ENCODE data around the gene SP140. TPM values are rescaled to one million over a fixed set of nuclear protein-coding genes. Genes with fewer than 3 reads are reported as not detected.

Gene SP140
- total and polyA plus RNA-seq, 10 of the 15 experiments (the other 5 are each of a cell fraction or from before 2014, with no cell fraction given), result 61.7 to 164 (median 90.7) TPM

- FAIRE-seq (no peak), DNase-seq (ENCODE audit: low read depth, low spot score) (no peak), ATAC-seq (no peak)
- H3K9me3 ChIP-seq (replicated peaks; ENCODE audit: control insufficient read depth, insufficient read depth, low read length), result no peaks in the 10 kb centered on the region
- no peak overlapping the region for H3K4me2 ChIP-seq (ENCODE audit: control insufficient read depth, insufficient read depth)
- intact Hi-C loops (cut with micrococcal nuclease; ENCODE audit: unreplicated experiment) (no loop called here), in situ Hi-C loops (cut with MboI) (no loop called here)
- CTCF ChIA-PET, result interaction anchor here (1.3 kb wide), 1 partner anchor 255 kb away, joined by 3 read pairs; no protein-coding TSS in a partner anchor
- H3K4me1 ChIP-seq (ENCODE audit: control insufficient read depth, insufficient read depth, low read length), result no peaks in the 10 kb centered on the region
- RAD21 ChIA-PET (ENCODE audit: unreplicated experiment), result no interaction called here
- no peaks in the 10 kb centered on the region for H3K27me3 ChIP-seq (replicated peaks in 1 of 2; ENCODE audit: control insufficient read depth in 2 of 2, insufficient read depth in 2 of 2, low read length in 1 of 2)
- SMC1A ChIA-PET (ENCODE audit: uncharacterized antibody, unreplicated experiment), result no interaction called here
- POLR2A ChIA-PET, result no interaction called here
- no peak overlapping the region for H3K27ac ChIP-seq (ENCODE audit: control insufficient read depth, insufficient read depth)
- no peak overlapping the region for H3K9ac ChIP-seq (ENCODE audit: control insufficient read depth, insufficient read depth, low read length)
- H2AFZ ChIP-seq (ENCODE audit: control insufficient read depth, low read depth, low read length), result no peak overlapping the region
- no peaks in the 10 kb centered on the region for H3K79me2 ChIP-seq (ENCODE audit: control insufficient read depth, insufficient read depth, low read length)
- TF ChIP-seq ZNF622 (IDR thresholded peaks at IDR 0.05), result no peak
- TF ChIP-seq JUNB (IDR thresholded peaks at IDR 0.05), result no peak
- no peak for TF ChIP-seq IKZF1 (conservative IDR thresholded peaks at IDR 0.05)
- no peak for TF ChIP-seq NFYB (IDR thresholded peaks at IDR 0.05; ENCODE audit: insufficient read depth, low read depth, low read length)
- no peak for TF ChIP-seq EP300 (IDR thresholded peaks at IDR 0.05; ENCODE audit: borderline replicate concordance in 1 of 2, control insufficient read depth in 1 of 2, low read depth in 2 of 2, low read length in 2 of 2)
- no peak for TF ChIP-seq ATF7 (IDR thresholded peaks at IDR 0.05; ENCODE audit: low read depth)
- TF ChIP-seq USF1 (IDR thresholded peaks at IDR 0.05; ENCODE audit: borderline replicate concordance, extremely low read length, insufficient read depth, low read depth, low read length), result no peak
- TF ChIP-seq RELB (IDR thresholded peaks at IDR 0.05; ENCODE audit: low read depth), result no peak
- no peak for TF ChIP-seq PRDM15 (CRISPR knock-in tag; IDR thresholded peaks at IDR 0.05)
- no peak for TF ChIP-seq SP1 (IDR thresholded peaks at IDR 0.05; ENCODE audit: low read depth, low read length)
- TF ChIP-seq SREBF2 (IDR thresholded peaks at IDR 0.05; ENCODE audit: low read length), result no peak
- TF ChIP-seq SMC3 (IDR thresholded peaks at IDR 0.05; ENCODE audit: borderline replicate concordance, low read length), result no peak
- no peak for TF ChIP-seq NFIC (IDR thresholded peaks at IDR 0.05; ENCODE audit: low read depth, low read length)
- WGBS (ENCODE audit: insufficient coverage, insufficient replicate concordance, low lambda C conversion rate, missing lambda C conversion rate), result 94% methylated on average over 2 of the region's 2 CpGs
- peaks cover 0 to 6% of the 10 kb centered on the region in 2 experiments; a peak in 3 of 4 replicates for H3K36me3 ChIP-seq (ENCODE audit: control insufficient read depth in 2 of 2, insufficient read depth in 2 of 2, low read length in 1 of 2)
- H4K20me1 ChIP-seq (ENCODE audit: control insufficient read depth, insufficient read depth), result no peaks in the 10 kb centered on the region
- no TSS peak for BruUV-seq (replicated peaks)
- no peak overlapping the region for H3K4me3 ChIP-seq
Observed at GRCh38 chr2:230356084-230356483, 130.5 kb downstream of the SP140 start.

Measured in GM12878 (cell line).